DND-41 (cell line): ENCODE measurements around the gene SMIM23.

Source experiments
- ATAC-seq: fragments of 200-7000 bp; cut with Tn5 transposase; 3 replicates; pipeline ENCODE4 v1.9.1; 2021; ENCODE audit warnings: low read depth; ENCODE audit not compliant: insufficient read depth
- DNase-seq: peaks from one replicate; pipeline ENCODE4 v3.0.0-alpha.2; 2020
- H2AFZ ChIP-seq: 2 replicates; pipeline ENCODE4 v1.6.0; 2012; ENCODE audit warnings: low read depth, low read length
- H3K27ac ChIP-seq: 2 replicates; pipeline ENCODE4 v1.5.1; 2012; ENCODE audit warnings: low read length, inconsistent platforms
- H3K27me3 ChIP-seq: fragments of 200-600 bp; sonication (generic); 2 replicates; pipeline ENCODE4 v1.6.0; 2012; ENCODE audit warnings: low read length, mild to moderate bottlenecking, inconsistent platforms; ENCODE audit not compliant: insufficient read depth, poor library complexity
- H3K36me3 ChIP-seq: 2 replicates; pipeline ENCODE4 v1.5.1; 2012; ENCODE audit warnings: low read length, inconsistent platforms; ENCODE audit not compliant: insufficient read depth
- H3K4me1 ChIP-seq: 2 replicates; pipeline ENCODE4 v1.5.1; 2012; ENCODE audit warnings: mild to moderate bottlenecking, low read length; ENCODE audit not compliant: insufficient read depth
- H3K4me2 ChIP-seq: 2 replicates; pipeline ENCODE4 v1.6.0; 2012; ENCODE audit warnings: mild to moderate bottlenecking, moderate library complexity, low read length, inconsistent platforms; ENCODE audit not compliant: insufficient read depth
- H3K4me3 ChIP-seq, 2 experiments: fragments of 200-600 bp in 1 of 2; shearing (Covaris generic) in 1 of 2; 2 replicates each; pipeline ENCODE4 v1.5.1; 2012 to 2016; ENCODE audit warnings: inconsistent platforms in 2 of 2, low read length in 2 of 2, mild to moderate bottlenecking in 2 of 2, low read depth in 1 of 2, moderate library complexity in 1 of 2
- H3K79me2 ChIP-seq: 2 replicates; pipeline ENCODE4 v1.6.0; 2012; ENCODE audit warnings: low read length, inconsistent platforms; ENCODE audit not compliant: insufficient read depth
- H3K9ac ChIP-seq: 2 replicates; pipeline ENCODE4 v1.6.0; 2012; ENCODE audit warnings: low read depth, mild to moderate bottlenecking, inconsistent platforms, low read length, moderate library complexity
- H3K9me3 ChIP-seq: 2 replicates; pipeline ENCODE4 v1.5.1; 2012; ENCODE audit warnings: low read length, moderate library complexity, mild to moderate bottlenecking, inconsistent platforms; ENCODE audit not compliant: insufficient read depth, severe bottlenecking
- H4K20me1 ChIP-seq: 2 replicates; pipeline ENCODE4 v1.6.0; 2012; ENCODE audit warnings: low read length; ENCODE audit not compliant: insufficient read depth
- EZH2 ChIP-seq: IDR thresholded peaks from 3 replicates; pipeline ENCODE4 v1.6.1; 2012; ENCODE audit warnings: borderline replicate concordance, low read depth, mild to moderate bottlenecking, moderate library complexity, low read length, inconsistent platforms; ENCODE audit not compliant: severe bottlenecking
- TF ChIP-seq, protein P1 (sequence below): IDR thresholded peaks from 2 replicates; pipeline ENCODE4 v1.5.1; 2012; ENCODE audit warnings: borderline replicate concordance, low read length, moderate library complexity, mild to moderate bottlenecking; ENCODE audit not compliant: poor library complexity, severe bottlenecking; ENCODE audit errors: extremely low read depth

Gene SMIM23

DNA sequence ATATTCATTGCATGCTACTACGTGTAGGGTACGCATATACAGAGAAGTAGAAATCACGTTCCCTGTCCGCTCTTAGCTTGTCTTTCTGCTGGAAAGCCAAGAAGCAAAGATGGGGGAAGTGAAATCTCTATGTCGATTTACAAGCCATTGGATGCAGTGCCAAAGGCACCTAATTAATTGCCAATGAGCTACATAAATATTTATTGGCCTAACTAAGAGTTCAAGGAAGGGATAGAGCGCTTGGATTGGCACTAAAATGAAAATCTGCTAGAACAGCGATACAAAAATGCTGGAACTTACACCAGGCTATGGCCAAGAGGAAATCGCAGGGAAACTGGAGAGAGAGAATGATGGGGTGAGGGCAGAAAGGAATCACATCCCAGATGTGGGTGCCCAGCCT, 10.8 kb downstream of the SMIM23 start:
- no peaks in the 10 kb centered on the region for H3K4me1 ChIP-seq
- no peak overlapping the region for H3K4me3 ChIP-seq
- ATAC-seq: no peak
- no peaks in the 10 kb centered on the region for H3K9me3 ChIP-seq
- H3K27ac ChIP-seq: no peak overlapping the region
- H3K79me2 ChIP-seq: no peaks in the 10 kb centered on the region
- H3K4me2 ChIP-seq: no peak overlapping the region
- no peak for TF ChIP-seq EZH2
- TF ChIP-seq, protein P1, sequence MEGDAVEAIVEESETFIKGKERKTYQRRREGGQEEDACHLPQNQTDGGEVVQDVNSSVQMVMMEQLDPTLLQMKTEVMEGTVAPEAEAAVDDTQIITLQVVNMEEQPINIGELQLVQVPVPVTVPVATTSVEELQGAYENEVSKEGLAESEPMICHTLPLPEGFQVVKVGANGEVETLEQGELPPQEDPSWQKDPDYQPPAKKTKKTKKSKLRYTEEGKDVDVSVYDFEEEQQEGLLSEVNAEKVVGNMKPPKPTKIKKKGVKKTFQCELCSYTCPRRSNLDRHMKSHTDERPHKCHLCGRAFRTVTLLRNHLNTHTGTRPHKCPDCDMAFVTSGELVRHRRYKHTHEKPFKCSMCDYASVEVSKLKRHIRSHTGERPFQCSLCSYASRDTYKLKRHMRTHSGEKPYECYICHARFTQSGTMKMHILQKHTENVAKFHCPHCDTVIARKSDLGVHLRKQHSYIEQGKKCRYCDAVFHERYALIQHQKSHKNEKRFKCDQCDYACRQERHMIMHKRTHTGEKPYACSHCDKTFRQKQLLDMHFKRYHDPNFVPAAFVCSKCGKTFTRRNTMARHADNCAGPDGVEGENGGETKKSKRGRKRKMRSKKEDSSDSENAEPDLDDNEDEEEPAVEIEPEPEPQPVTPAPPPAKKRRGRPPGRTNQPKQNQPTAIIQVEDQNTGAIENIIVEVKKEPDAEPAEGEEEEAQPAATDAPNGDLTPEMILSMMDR: no peak
- H3K36me3 ChIP-seq: no peaks in the 10 kb centered on the region
- no peak for DNase-seq
- H2AFZ ChIP-seq: no peak overlapping the region
- H3K9ac ChIP-seq: no peak overlapping the region
- no peaks in the 10 kb centered on the region for H4K20me1 ChIP-seq
- no peaks in the 10 kb centered on the region for H3K27me3 ChIP-seq

DNA sequence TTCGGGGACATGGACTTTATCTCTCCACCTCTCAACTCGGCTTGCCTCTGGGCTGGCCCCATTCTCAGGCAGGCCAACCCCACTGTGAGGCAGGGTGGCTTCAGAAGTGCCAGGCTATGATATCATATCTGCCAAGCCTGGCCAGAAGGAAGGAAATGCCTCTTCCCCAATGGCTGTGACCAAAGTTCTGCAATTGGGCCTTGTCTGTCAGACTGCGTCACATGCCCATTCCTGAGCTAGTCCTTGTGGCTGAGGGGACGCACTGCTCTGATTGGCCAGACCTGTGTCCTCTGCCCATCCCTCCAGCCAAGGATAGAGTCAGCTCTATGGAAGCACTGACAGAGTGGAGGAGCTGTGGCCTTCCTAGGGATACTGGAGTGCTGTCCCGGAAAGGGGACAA, 11.9 kb downstream of the SMIM23 start:
- TF ChIP-seq EZH2: no peak
- TF ChIP-seq, protein P1: no peak
- no peak overlapping the region for H3K4me3 ChIP-seq
- ATAC-seq: no peak
- H4K20me1 ChIP-seq: no peaks in the 10 kb centered on the region
- no peaks in the 10 kb centered on the region for H3K4me1 ChIP-seq
- no peak overlapping the region for H3K27ac ChIP-seq
- no peak for DNase-seq
- H3K4me2 ChIP-seq: no peak overlapping the region
- H3K9ac ChIP-seq: no peak overlapping the region
- no peaks in the 10 kb centered on the region for H3K27me3 ChIP-seq
- no peak overlapping the region for H2AFZ ChIP-seq
- no peaks in the 10 kb centered on the region for H3K9me3 ChIP-seq
- H3K79me2 ChIP-seq: no peaks in the 10 kb centered on the region
- no peaks in the 10 kb centered on the region for H3K36me3 ChIP-seq

DNA sequence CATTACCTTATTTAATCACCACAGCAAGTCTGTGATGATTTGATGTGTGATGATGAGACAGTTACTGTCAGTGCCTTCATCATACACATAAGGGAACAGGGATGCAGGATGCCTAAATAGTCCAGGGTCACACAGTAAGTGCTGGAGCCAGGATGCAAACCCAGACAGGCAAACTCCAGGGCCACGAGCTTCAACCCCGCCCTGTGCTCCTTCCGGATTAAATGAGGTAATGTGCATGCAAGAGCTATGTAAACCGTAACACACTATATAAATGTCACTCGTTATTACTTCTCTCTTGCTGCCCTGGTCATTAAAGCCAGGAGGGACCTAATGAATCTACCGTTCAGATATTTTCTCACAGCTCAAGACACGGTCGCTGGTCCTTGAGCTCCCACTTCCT, 12.8 kb downstream of the SMIM23 start:
- Histone ChIP-seq H2AFZ (no peak overlapping the region), H3K9ac (no peak overlapping the region), H3K4me1 (no peaks in the 10 kb centered on the region), H3K4me3 (no peak overlapping the region), H3K4me2 (no peak overlapping the region), H3K27me3 (peaks cover under 1% of the 10 kb centered on the region), H4K20me1 (no peaks in the 10 kb centered on the region), H3K36me3 (no peaks in the 10 kb centered on the region), H3K9me3 (no peaks in the 10 kb centered on the region), H3K27ac (no peak overlapping the region), H3K79me2 (no peaks in the 10 kb centered on the region)
- DNase-seq (no peak), ATAC-seq (no peak)
- no peak for TF ChIP-seq EZH2
- TF ChIP-seq, protein P1: no peak

DNA sequence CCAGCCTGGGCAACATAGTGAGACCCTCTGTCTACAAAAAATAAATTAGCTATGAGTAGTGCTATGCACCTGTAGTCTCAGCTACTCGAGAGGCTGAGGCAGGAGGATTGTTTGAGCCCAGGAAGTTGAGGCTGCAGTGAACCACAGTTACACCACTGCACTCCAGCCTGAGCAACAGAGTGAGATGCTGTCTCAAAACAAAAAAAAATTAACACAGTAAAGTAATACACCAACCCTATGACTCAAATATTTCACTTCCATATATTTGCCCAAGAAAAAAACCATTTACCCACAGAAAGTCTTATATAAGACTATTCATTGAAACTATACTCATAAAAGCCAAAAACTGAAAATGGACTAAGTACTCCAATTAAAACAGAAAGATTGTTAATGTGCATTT, 16.2 kb downstream of the SMIM23 start:
- H3K4me2 ChIP-seq: no peak overlapping the region
- no peak for DNase-seq
- no peak for ATAC-seq
- no peaks in the 10 kb centered on the region for H3K9me3 ChIP-seq
- no peak overlapping the region for H3K9ac ChIP-seq
- H4K20me1 ChIP-seq: no peaks in the 10 kb centered on the region
- no peak overlapping the region for H3K4me3 ChIP-seq
- no peak overlapping the region for H3K27ac ChIP-seq
- TF ChIP-seq, protein P1: no peak
- TF ChIP-seq EZH2: no peak
- no peaks in the 10 kb centered on the region for H3K4me1 ChIP-seq
- peaks cover 16% of the 10 kb centered on the region for H3K27me3 ChIP-seq
- no peaks in the 10 kb centered on the region for H3K79me2 ChIP-seq
- no peak overlapping the region for H2AFZ ChIP-seq
- no peaks in the 10 kb centered on the region for H3K36me3 ChIP-seq
